Gastrocnemius medialis (tissue), 4 donors: ENCODE results near the gene PTPRN2.

ENCODE experiments used
- CTCF ChIP-seq, 5 experiments: fragments of 450-650 bp in 3 of 5; fragments of 200-600 bp in 2 of 5; sonication (generic) in 2 of 5; IDR thresholded peaks in 4 of 5; conservative IDR thresholded peaks in 1 of 5; 1 replicate in 4 of 5; 2 replicates in 1 of 5; pipeline ENCODE4 v1.5.1; 2016 to 2019; ENCODE audit warnings: antibody characterized with exemption in 5 of 5, mild to moderate bottlenecking in 3 of 5, moderate library complexity in 3 of 5
- POLR2A ChIP-seq, 2 donors: fragments of 450-650 bp; IDR thresholded peaks; one replicate each; pipeline ENCODE4 v1.6.1; 2017; ENCODE audit warnings: antibody characterized with exemption in 2 of 2, mild to moderate bottlenecking in 2 of 2, moderate library complexity in 2 of 2

- TF ChIP-seq CTCF (IDR thresholded peaks at IDR 0.05 in 4 of 5, conservative IDR thresholded peaks at IDR 0.05 in 1 of 5) (no peak), POLR2A (IDR thresholded peaks at IDR 0.05) (no peak)
These were observed 792.9 kb downstream of the PTPRN2 start for GRCh38 chr7:157794746-157795065.
